Astrocyte (in vitro differentiated cells and primary cell): ENCODE results near the gene PLD1. TPM values are rescaled to one million over a fixed set of nuclear protein-coding genes. Genes with fewer than 3 reads are reported as not detected.

Experiments used
- DNase-seq: peaks from one replicate; pipeline ENCODE4 v3.0.0-alpha.2; 2010; ENCODE audit warnings: low read depth
- FAIRE-seq: peaks from 2 replicates; lab custom pipeline; 2011; peaks lifted over from hg19 to GRCh38; lab: Jason Lieb, UNC
- H2AFZ ChIP-seq: 2 replicates; pipeline ENCODE4 v1.6.0; 2012; ENCODE audit warnings: low read depth, low read length, inconsistent platforms
- H3K27ac ChIP-seq: 2 replicates; pipeline ENCODE4 v1.5.1; 2011; ENCODE audit warnings: low read depth, low read length, inconsistent platforms
- H3K27me3 ChIP-seq: 2 replicates; pipeline ENCODE4 v1.6.0; 2011; ENCODE audit warnings: low read length, inconsistent platforms; ENCODE audit not compliant: insufficient read depth
- H3K36me3 ChIP-seq: 2 replicates; pipeline ENCODE4 v1.5.1; 2011; ENCODE audit warnings: low read length, inconsistent platforms; ENCODE audit not compliant: insufficient read depth
- H3K4me1 ChIP-seq: 2 replicates; pipeline ENCODE4 v1.5.1; 2011; ENCODE audit warnings: low read length, inconsistent platforms; ENCODE audit not compliant: insufficient read depth
- H3K4me2 ChIP-seq: 2 replicates; pipeline ENCODE4 v1.6.0; 2012; ENCODE audit warnings: low read length, inconsistent platforms
- H3K4me3 ChIP-seq: 2 replicates; pipeline ENCODE4 v1.5.1; 2011; ENCODE audit warnings: low read depth, mild to moderate bottlenecking, low read length, inconsistent platforms; ENCODE audit not compliant: insufficient read depth
- H3K79me2 ChIP-seq: 2 replicates; pipeline ENCODE4 v1.6.0; 2012; ENCODE audit warnings: mild to moderate bottlenecking, low read length, inconsistent platforms; ENCODE audit not compliant: insufficient read depth
- H3K9ac ChIP-seq: 2 replicates; pipeline ENCODE4 v1.6.0; 2012; ENCODE audit warnings: mild to moderate bottlenecking, low read length, inconsistent platforms
- H3K9me3 ChIP-seq: 2 replicates; pipeline ENCODE4 v1.5.1; 2012; ENCODE audit warnings: low read depth, mild to moderate bottlenecking, low read length, inconsistent platforms; ENCODE audit not compliant: insufficient read depth
- H4K20me1 ChIP-seq: 2 replicates; pipeline ENCODE4 v1.6.0; 2012; ENCODE audit warnings: low read length, inconsistent platforms; ENCODE audit not compliant: insufficient read depth
- H3K27ac Mint-ChIP-seq: one replicate; pipeline ENCODE4 v1.8.0; 2021; ENCODE audit warnings: mild to moderate bottlenecking, mixed read lengths; ENCODE audit not compliant: unreplicated experiment
- H3K27me3 Mint-ChIP-seq: one replicate; pipeline ENCODE4 v1.8.0; 2021; ENCODE audit warnings: low read depth, mixed read lengths; ENCODE audit not compliant: unreplicated experiment
- H3K36me3 Mint-ChIP-seq: one replicate; pipeline ENCODE4 v1.8.0; 2021; ENCODE audit warnings: low read depth, mixed read lengths; ENCODE audit not compliant: unreplicated experiment
- H3K4me1 Mint-ChIP-seq: one replicate; pipeline ENCODE4 v1.8.0; 2021; ENCODE audit warnings: low read depth, mixed read lengths; ENCODE audit not compliant: unreplicated experiment
- H3K4me3 Mint-ChIP-seq: one replicate; pipeline ENCODE4 v1.8.0; 2021; ENCODE audit warnings: mild to moderate bottlenecking, moderate library complexity, mixed read lengths; ENCODE audit not compliant: unreplicated experiment
- H3K9me3 Mint-ChIP-seq: one replicate; pipeline ENCODE4 v1.8.0; 2021; ENCODE audit warnings: mild to moderate bottlenecking, mixed read lengths; ENCODE audit not compliant: unreplicated experiment
- EZH2 ChIP-seq: IDR thresholded peaks from 2 replicates; pipeline ENCODE4 v1.6.1; 2012; ENCODE audit warnings: mild to moderate bottlenecking, low read length, inconsistent platforms; ENCODE audit not compliant: insufficient read depth
- total RNA-seq: library from RNA; stranded (reverse); gene quantifications from 2 replicates; pipeline ENCODE4 v1.2.1, GENCODE V29; 2021
- TF ChIP-seq, protein P1 (sequence below): IDR thresholded peaks from 2 replicates; pipeline ENCODE4 v1.5.1; 2011; ENCODE audit warnings: low read depth, mild to moderate bottlenecking, inconsistent platforms, low read length, moderate library complexity; ENCODE audit not compliant: insufficient read depth

Gene PLD1
- total RNA-seq, 1 donor from 2014 or later, result 21.5 TPM

DNA sequence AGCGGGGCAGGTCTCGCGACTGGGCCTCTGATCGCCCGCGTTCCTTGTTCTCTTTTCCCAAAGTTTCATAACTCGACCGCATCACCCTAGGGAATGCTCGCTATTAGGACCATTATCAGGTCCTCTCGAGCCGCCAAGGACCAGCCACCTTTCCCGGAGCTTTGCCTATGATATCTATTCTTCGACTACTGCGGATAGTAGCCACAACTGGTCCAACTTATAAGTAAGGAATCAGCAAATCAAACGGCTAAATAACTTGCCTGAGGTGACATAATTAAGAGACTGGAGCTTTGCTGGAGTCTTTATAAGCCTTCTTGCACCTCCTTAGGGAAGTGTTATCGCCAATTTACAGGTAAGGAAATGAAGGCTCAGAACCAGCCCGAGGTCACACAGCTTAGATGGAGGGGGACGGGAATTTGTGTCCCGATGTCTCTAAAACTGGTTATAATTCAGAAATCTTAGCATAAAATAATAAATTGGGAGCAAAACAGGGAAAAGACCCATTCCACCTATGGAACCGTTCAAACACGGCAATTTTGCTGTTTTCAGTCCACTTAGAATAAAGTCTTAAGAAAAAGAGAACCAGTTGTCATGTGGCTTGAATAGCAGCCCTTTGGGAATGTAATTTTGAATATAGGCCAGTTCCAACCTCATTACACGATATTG, 479 bp upstream of the PLD1 start:
- H3K27ac Mint-ChIP-seq, result peak overlapping the region; percentile 98
- no peaks in the 10 kb centered on the region for H3K9me3 Mint-ChIP-seq
- H3K27me3 Mint-ChIP-seq, result no peaks in the 10 kb centered on the region
- no peaks in the 10 kb centered on the region for H3K36me3 Mint-ChIP-seq
- H3K4me1 Mint-ChIP-seq, result peaks cover 50% of the 10 kb centered on the region
- Histone ChIP-seq H3K9ac (peak overlapping the region; percentile 85), H3K27me3 (no peaks in the 10 kb centered on the region), H3K4me3 (peak overlapping the region; percentile 59), H3K4me1 (peaks cover 30% of the 10 kb centered on the region), H3K79me2 (peaks cover under 1% of the 10 kb centered on the region), H2AFZ (peak overlapping the region; percentile 12), H3K36me3 (no peaks in the 10 kb centered on the region), H4K20me1 (no peaks in the 10 kb centered on the region), H3K27ac (peak overlapping the region; percentile 88), H3K4me2 (peak overlapping the region; percentile 89), H3K9me3 (no peaks in the 10 kb centered on the region)
- no peak for DNase-seq
- no peak for FAIRE-seq
- TF ChIP-seq, protein P1, sequence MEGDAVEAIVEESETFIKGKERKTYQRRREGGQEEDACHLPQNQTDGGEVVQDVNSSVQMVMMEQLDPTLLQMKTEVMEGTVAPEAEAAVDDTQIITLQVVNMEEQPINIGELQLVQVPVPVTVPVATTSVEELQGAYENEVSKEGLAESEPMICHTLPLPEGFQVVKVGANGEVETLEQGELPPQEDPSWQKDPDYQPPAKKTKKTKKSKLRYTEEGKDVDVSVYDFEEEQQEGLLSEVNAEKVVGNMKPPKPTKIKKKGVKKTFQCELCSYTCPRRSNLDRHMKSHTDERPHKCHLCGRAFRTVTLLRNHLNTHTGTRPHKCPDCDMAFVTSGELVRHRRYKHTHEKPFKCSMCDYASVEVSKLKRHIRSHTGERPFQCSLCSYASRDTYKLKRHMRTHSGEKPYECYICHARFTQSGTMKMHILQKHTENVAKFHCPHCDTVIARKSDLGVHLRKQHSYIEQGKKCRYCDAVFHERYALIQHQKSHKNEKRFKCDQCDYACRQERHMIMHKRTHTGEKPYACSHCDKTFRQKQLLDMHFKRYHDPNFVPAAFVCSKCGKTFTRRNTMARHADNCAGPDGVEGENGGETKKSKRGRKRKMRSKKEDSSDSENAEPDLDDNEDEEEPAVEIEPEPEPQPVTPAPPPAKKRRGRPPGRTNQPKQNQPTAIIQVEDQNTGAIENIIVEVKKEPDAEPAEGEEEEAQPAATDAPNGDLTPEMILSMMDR, result no peak
- TF ChIP-seq EZH2, result no peak
- peak overlapping the region; percentile 85 for H3K4me3 Mint-ChIP-seq

- Histone ChIP-seq H3K79me2 (peaks cover 3% of the 10 kb centered on the region), H3K36me3 (no peaks in the 10 kb centered on the region), H3K4me3 (peak overlapping the region; percentile 59), H3K9me3 (no peaks in the 10 kb centered on the region), H2AFZ (peak overlapping the region; percentile 80), H3K4me1 (peaks cover 40% of the 10 kb centered on the region), H3K9ac (peak overlapping the region; percentile 85), H3K4me2 (peak overlapping the region; percentile 89), H4K20me1 (no peaks in the 10 kb centered on the region), H3K27ac (peak overlapping the region; percentile 88), H3K27me3 (no peaks in the 10 kb centered on the region)
- TF ChIP-seq EZH2, result no peak
- TF ChIP-seq, protein P1, result no peak
- Mint-ChIP-seq H3K9me3 (no peaks in the 10 kb centered on the region), H3K27ac (peak overlapping the region; percentile 91), H3K36me3 (no peaks in the 10 kb centered on the region), H3K4me1 (peaks cover 53% of the 10 kb centered on the region), H3K27me3 (no peaks in the 10 kb centered on the region), H3K4me3 (peak overlapping the region; percentile 85)
- FAIRE-seq, result no peak
- DNase-seq, result peak; percentile 65
These were observed 747 bp downstream of the PLD1 start for GRCh38 chr3:171809611-171809860.

- no peaks in the 10 kb centered on the region for H3K27me3 ChIP-seq
- H3K9ac ChIP-seq, result no peak overlapping the region
- H4K20me1 ChIP-seq, result no peaks in the 10 kb centered on the region
- TF ChIP-seq, protein P1, result no peak
- TF ChIP-seq EZH2, result no peak
- H3K9me3 Mint-ChIP-seq, result no peaks in the 10 kb centered on the region
- peaks cover 44% of the 10 kb centered on the region for H3K4me1 ChIP-seq
- H3K4me3 ChIP-seq, result no peak overlapping the region
- no peak overlapping the region for H3K27ac ChIP-seq
- H3K27ac Mint-ChIP-seq, result no peak overlapping the region
- H3K36me3 Mint-ChIP-seq, result no peaks in the 10 kb centered on the region
- no peaks in the 10 kb centered on the region for H3K27me3 Mint-ChIP-seq
- H3K9me3 ChIP-seq, result no peaks in the 10 kb centered on the region
- DNase-seq (no peak), FAIRE-seq (no peak)
- H3K79me2 ChIP-seq, result peaks cover 3% of the 10 kb centered on the region
- no peaks in the 10 kb centered on the region for H3K36me3 ChIP-seq
- no peak overlapping the region for H3K4me3 Mint-ChIP-seq
- H2AFZ ChIP-seq, result no peak overlapping the region
- H3K4me1 Mint-ChIP-seq, result peaks cover 42% of the 10 kb centered on the region
- H3K4me2 ChIP-seq, result no peak overlapping the region
These were observed 2.5 kb downstream of the PLD1 start for GRCh38 chr3:171807806-171808205.
